Measurements from ENCODE around the gene KIF3B. TPM values are rescaled to one million over a fixed set of nuclear protein-coding genes. Genes with fewer than 3 reads are reported as not detected.

Gene KIF3B
- total and polyA plus RNA-seq, 10 of the 15 experiments (the other 5 are each of a cell fraction or from before 2014, with no cell fraction given) = 7.4 to 37.3 (median 25.9) TPM

DNA sequence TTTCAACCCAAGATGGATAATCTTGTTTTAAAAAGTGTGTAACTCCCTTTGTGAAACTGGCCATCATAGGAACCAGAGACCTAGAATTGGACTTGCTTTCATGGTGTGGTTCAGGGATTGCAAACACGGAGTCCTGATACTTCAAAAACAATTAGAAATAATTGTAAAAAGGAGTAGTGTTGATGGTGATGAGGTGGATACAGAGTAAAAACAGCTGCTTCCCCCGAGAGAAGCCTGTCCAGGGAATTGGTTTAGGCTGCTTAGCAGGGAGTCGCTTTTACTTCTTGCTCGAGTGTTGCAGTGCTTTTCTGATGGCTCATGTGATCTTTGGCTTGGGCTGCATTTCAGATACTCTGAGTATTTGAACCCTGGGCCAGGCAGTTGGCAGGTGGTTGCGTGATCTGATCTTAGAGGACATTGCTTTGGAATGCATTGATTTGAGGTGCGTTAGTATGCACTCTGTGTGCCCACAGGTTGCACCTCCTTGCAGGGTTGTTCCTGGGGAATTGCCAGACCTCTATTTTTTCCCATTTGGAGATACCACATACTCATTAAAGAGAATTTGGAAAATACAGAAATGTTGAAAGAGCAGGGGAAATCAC lies 19.5 kb downstream of the KIF3B start:
- Histone ChIP-seq H3K4me2 (ENCODE audit: control insufficient read depth, insufficient read depth) (no peak overlapping the region), H3K4me3 (no peak overlapping the region), H3K79me2 (ENCODE audit: control insufficient read depth, insufficient read depth, low read length) (peaks cover 28% of the 10 kb centered on the region), H3K27ac (ENCODE audit: control insufficient read depth, insufficient read depth) (no peak overlapping the region), H3K4me1 (ENCODE audit: control insufficient read depth, insufficient read depth, low read length) (no peaks in the 10 kb centered on the region), H3K9ac (ENCODE audit: control insufficient read depth, insufficient read depth, low read length) (no peak overlapping the region), H3K9me3 (replicated peaks; ENCODE audit: control insufficient read depth, insufficient read depth, low read length) (no peaks in the 10 kb centered on the region), H3K27me3 (replicated peaks in 1 of 2; ENCODE audit: control insufficient read depth in 2 of 2, insufficient read depth in 2 of 2, low read length in 1 of 2) (no peaks in the 10 kb centered on the region), H2AFZ (ENCODE audit: control insufficient read depth, low read depth, low read length) (no peak overlapping the region), H4K20me1 (ENCODE audit: control insufficient read depth, insufficient read depth) (no peaks in the 10 kb centered on the region), H3K36me3 (ENCODE audit: control insufficient read depth in 2 of 2, insufficient read depth in 2 of 2, low read length in 1 of 2) (no peaks in the 10 kb centered on the region; a peak in 1 of 4 replicates)
- no TSS peak for BruUV-seq (replicated peaks)
- 28% methylated on average over 6 of the region's 6 CpGs for WGBS (ENCODE audit: insufficient coverage, insufficient replicate concordance, low lambda C conversion rate, missing lambda C conversion rate)
- POLR2A ChIA-PET = interaction anchor here (1.0 kb wide), 1 partner anchor 91 kb away, joined by 3 read pairs; no protein-coding TSS in a partner anchor
- CTCF ChIA-PET = no interaction called here
- intact Hi-C loops (cut with micrococcal nuclease; ENCODE audit: unreplicated experiment) = no loop called here
- DNase-seq (ENCODE audit: low read depth, low spot score) (no peak), ATAC-seq (no peak), FAIRE-seq (peak; percentile 35)
- in situ Hi-C loops (cut with MboI) = no loop called here
- TF ChIP-seq MYB (IDR thresholded peaks at IDR 0.05; ENCODE audit: borderline replicate concordance, low read depth, low read length) = no peak
- TF ChIP-seq SIX5 (IDR thresholded peaks at IDR 0.05; ENCODE audit: low read depth, low read length, severe bottlenecking) = no peak
- TF ChIP-seq, protein P1, sequence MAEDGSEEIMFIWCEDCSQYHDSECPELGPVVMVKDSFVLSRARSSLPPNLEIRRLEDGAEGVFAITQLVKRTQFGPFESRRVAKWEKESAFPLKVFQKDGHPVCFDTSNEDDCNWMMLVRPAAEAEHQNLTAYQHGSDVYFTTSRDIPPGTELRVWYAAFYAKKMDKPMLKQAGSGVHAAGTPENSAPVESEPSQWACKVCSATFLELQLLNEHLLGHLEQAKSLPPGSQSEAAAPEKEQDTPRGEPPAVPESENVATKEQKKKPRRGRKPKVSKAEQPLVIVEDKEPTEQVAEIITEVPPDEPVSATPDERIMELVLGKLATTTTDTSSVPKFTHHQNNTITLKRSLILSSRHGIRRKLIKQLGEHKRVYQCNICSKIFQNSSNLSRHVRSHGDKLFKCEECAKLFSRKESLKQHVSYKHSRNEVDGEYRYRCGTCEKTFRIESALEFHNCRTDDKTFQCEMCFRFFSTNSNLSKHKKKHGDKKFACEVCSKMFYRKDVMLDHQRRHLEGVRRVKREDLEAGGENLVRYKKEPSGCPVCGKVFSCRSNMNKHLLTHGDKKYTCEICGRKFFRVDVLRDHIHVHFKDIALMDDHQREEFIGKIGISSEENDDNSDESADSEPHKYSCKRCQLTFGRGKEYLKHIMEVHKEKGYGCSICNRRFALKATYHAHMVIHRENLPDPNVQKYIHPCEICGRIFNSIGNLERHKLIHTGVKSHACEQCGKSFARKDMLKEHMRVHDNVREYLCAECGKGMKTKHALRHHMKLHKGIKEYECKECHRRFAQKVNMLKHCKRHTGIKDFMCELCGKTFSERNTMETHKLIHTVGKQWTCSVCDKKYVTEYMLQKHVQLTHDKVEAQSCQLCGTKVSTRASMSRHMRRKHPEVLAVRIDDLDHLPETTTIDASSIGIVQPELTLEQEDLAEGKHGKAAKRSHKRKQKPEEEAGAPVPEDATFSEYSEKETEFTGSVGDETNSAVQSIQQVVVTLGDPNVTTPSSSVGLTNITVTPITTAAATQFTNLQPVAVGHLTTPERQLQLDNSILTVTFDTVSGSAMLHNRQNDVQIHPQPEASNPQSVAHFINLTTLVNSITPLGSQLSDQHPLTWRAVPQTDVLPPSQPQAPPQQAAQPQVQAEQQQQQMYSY (CRISPR knock-in tag; IDR thresholded peaks at IDR 0.05) = no peak
- no peak for TF ChIP-seq ETV6 (conservative IDR thresholded peaks at IDR 0.05 in 1 of 2, IDR thresholded peaks at IDR 0.05 in 1 of 2; ENCODE audit: borderline replicate concordance in 1 of 2, low read depth in 1 of 2)
- no peak for TF ChIP-seq IKZF1 (conservative IDR thresholded peaks at IDR 0.05)
- TF ChIP-seq TCF7 (IDR thresholded peaks at IDR 0.05; ENCODE audit: borderline replicate concordance) = no peak
- TF ChIP-seq, protein P2, sequence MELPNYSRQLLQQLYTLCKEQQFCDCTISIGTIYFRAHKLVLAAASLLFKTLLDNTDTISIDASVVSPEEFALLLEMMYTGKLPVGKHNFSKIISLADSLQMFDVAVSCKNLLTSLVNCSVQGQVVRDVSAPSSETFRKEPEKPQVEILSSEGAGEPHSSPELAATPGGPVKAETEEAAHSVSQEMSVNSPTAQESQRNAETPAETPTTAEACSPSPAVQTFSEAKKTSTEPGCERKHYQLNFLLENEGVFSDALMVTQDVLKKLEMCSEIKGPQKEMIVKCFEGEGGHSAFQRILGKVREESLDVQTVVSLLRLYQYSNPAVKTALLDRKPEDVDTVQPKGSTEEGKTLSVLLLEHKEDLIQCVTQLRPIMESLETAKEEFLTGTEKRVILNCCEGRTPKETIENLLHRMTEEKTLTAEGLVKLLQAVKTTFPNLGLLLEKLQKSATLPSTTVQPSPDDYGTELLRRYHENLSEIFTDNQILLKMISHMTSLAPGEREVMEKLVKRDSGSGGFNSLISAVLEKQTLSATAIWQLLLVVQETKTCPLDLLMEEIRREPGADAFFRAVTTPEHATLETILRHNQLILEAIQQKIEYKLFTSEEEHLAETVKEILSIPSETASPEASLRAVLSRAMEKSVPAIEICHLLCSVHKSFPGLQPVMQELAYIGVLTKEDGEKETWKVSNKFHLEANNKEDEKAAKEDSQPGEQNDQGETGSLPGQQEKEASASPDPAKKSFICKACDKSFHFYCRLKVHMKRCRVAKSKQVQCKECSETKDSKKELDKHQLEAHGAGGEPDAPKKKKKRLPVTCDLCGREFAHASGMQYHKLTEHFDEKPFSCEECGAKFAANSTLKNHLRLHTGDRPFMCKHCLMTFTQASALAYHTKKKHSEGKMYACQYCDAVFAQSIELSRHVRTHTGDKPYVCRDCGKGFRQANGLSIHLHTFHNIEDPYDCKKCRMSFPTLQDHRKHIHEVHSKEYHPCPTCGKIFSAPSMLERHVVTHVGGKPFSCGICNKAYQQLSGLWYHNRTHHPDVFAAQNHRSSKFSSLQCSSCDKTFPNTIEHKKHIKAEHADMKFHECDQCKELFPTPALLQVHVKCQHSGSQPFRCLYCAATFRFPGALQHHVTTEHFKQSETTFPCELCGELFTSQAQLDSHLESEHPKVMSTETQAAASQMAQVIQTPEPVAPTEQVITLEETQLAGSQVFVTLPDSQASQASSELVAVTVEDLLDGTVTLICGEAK (IDR thresholded peaks at IDR 0.05; ENCODE audit: borderline replicate concordance) = no peak
- TF ChIP-seq, protein P3, sequence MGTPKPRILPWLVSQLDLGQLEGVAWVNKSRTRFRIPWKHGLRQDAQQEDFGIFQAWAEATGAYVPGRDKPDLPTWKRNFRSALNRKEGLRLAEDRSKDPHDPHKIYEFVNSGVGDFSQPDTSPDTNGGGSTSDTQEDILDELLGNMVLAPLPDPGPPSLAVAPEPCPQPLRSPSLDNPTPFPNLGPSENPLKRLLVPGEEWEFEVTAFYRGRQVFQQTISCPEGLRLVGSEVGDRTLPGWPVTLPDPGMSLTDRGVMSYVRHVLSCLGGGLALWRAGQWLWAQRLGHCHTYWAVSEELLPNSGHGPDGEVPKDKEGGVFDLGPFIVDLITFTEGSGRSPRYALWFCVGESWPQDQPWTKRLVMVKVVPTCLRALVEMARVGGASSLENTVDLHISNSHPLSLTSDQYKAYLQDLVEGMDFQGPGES (IDR thresholded peaks at IDR 0.05) = no peak
- TF ChIP-seq TCF12 (IDR thresholded peaks at IDR 0.05; ENCODE audit: low read depth, low read length) = no peak
- SMC1A ChIA-PET (ENCODE audit: uncharacterized antibody, unreplicated experiment) = no interaction called here
- RAD21 ChIA-PET (ENCODE audit: unreplicated experiment) = interaction anchor here (0.9 kb wide), 1 partner anchor 11 kb away, joined by 4 read pairs; no protein-coding TSS in a partner anchor
